GM12891 (cell line): Measurements from ENCODE around the gene S100A8.

ENCODE experiments used
- PAX5 ChIP-seq: IDR thresholded peaks from 2 replicates; pipeline ENCODE4 v1.6.1; 2011; ENCODE audit warnings: low read length, moderate library complexity, mild to moderate bottlenecking; ENCODE audit not compliant: insufficient read depth, severe bottlenecking
- POLR2A ChIP-seq: IDR thresholded peaks from 2 replicates; pipeline ENCODE4 v1.6.1; 2011; ENCODE audit warnings: low read depth, low read length, control low read depth
- SPI1 ChIP-seq: IDR thresholded peaks from 2 replicates; pipeline ENCODE4 v1.6.1; 2011; ENCODE audit warnings: low read depth, low read length, control low read depth
- TAF1 ChIP-seq: IDR thresholded peaks from 2 replicates; pipeline ENCODE4 v1.6.1; 2011; ENCODE audit warnings: low read depth, low read length, control low read depth

DNA sequence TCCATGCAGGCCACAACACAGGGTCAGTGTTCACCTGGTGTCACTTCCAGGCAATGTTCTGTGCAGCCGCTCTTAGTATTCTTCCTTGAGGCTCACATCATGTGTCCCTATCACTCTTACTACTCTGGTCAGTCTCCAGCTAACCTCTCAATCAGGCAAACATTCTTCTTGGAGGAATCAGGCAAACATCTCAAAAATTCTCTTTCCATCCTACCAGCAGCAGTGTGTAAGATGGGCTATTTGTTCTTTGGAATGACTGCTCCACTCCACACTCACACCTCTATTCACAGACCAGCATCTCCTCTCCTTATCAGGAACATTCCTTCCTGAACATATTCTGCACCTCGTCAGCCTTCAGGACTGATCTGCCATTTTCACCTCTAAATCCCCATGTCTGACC is 29.4 kb upstream of the S100A8 start:
- TF ChIP-seq POLR2A: no peak
- no peak for TF ChIP-seq TAF1
- TF ChIP-seq PAX5: no peak
- no peak for TF ChIP-seq SPI1
